Measurements from ENCODE around the gene SPECC1L.

The SPECC1L gene

GRCh38 chr22:24404561-24405275, 134.1 kb downstream of the SPECC1L start:
- no peak for TF ChIP-seq Cebpa-rat (IDR thresholded peaks at IDR 0.05)
- Histone ChIP-seq H3K4me2 (no peak overlapping the region), H3K4me1 (peaks cover 60% of the 10 kb centered on the region), H3K27ac (no peak overlapping the region), H3K27me3 (no peaks in the 10 kb centered on the region), H3K36me3 (peaks cover 78% of the 10 kb centered on the region), H3K9ac (no peak overlapping the region), H4K20me1 (peaks cover 30% of the 10 kb centered on the region), H3K9me3 (peaks cover 8% of the 10 kb centered on the region; the same call in 1 of the 2 replicates), H3K4me3 (no peak overlapping the region)

DNA sequence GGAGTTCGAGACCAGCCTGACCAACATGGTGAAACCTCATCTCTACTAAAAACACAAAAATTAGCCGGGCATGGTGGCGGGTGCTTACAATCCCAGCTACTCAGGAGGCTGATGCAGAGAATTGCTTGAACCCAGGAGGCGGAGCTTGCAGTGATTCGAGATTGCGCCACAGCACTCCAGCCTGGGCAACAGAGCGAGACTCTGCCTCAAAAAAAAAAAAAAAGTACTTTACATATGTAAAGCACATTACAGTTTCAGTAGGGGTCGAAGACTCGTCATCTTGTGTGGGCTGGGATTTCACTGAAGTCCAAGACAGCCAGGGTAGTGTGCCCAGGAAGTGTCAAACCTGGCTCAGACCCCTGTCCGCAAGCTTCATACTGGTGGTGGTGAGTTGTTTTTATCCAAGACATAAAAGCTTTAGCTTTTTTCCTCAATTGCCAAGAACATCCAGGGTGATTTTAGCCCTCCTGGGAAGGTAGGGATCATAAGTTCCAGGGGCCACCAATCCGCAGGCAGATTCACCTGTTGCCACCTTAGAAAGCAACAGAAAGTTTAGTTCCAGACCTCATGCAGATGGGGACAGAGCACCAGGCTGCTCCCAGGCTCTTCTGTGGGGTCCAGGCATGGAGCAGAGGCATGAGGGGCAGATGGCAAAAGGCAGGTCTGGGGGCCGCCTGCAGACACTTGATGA, 135.1 kb downstream of the SPECC1L start:
- no peak overlapping the region for H3K4me3 ChIP-seq
- no peak for TF ChIP-seq Cebpa-rat (IDR thresholded peaks at IDR 0.05)
- H4K20me1 ChIP-seq: peaks cover 41% of the 10 kb centered on the region
- no peaks in the 10 kb centered on the region for H3K27me3 ChIP-seq
- H3K4me2 ChIP-seq: no peak overlapping the region
- H3K4me1 ChIP-seq: peaks cover 50% of the 10 kb centered on the region
- no peak overlapping the region for H3K9ac ChIP-seq
- peaks cover 88% of the 10 kb centered on the region for H3K36me3 ChIP-seq
- H3K27ac ChIP-seq: peak overlapping the region; percentile 16; the same call in 1 of the 2 replicates
- H3K9me3 ChIP-seq: peaks cover 8% of the 10 kb centered on the region; the same call in 1 of the 2 replicates

GRCh38 chr22:24406322-24407277, 136.0 kb downstream of the SPECC1L start:
- peaks cover 8% of the 10 kb centered on the region; the same call in 1 of the 2 replicates for H3K9me3 ChIP-seq
- no peak for TF ChIP-seq Cebpa-rat (IDR thresholded peaks at IDR 0.05)
- no peaks in the 10 kb centered on the region for H3K27me3 ChIP-seq
- H3K4me1 ChIP-seq: peaks cover 42% of the 10 kb centered on the region
- peak overlapping the region; percentile 3; the same call in 1 of the 2 replicates for H3K4me2 ChIP-seq
- peak overlapping the region; percentile 16; the same call in 1 of the 2 replicates for H3K27ac ChIP-seq
- H3K9ac ChIP-seq: no peak overlapping the region
- H3K36me3 ChIP-seq: peaks cover 90% of the 10 kb centered on the region
- peaks cover 41% of the 10 kb centered on the region for H4K20me1 ChIP-seq
- no peak overlapping the region for H3K4me3 ChIP-seq

GRCh38 chr22:24407278-24407665, 136.6 kb downstream of the SPECC1L start:
- peaks cover 90% of the 10 kb centered on the region for H3K36me3 ChIP-seq
- no peak for TF ChIP-seq Cebpa-rat (IDR thresholded peaks at IDR 0.05)
- no peak overlapping the region for H3K4me3 ChIP-seq
- H3K9me3 ChIP-seq: peaks cover 8% of the 10 kb centered on the region; the same call in 1 of the 2 replicates
- no peak overlapping the region; the same call in 1 of the 2 replicates for H3K27ac ChIP-seq
- peak overlapping the region; percentile 3; the same call in 1 of the 2 replicates for H3K4me2 ChIP-seq
- peaks cover 35% of the 10 kb centered on the region for H3K4me1 ChIP-seq
- H3K27me3 ChIP-seq: no peaks in the 10 kb centered on the region
- no peak overlapping the region for H3K9ac ChIP-seq
- H4K20me1 ChIP-seq: peaks cover 42% of the 10 kb centered on the region

DNA sequence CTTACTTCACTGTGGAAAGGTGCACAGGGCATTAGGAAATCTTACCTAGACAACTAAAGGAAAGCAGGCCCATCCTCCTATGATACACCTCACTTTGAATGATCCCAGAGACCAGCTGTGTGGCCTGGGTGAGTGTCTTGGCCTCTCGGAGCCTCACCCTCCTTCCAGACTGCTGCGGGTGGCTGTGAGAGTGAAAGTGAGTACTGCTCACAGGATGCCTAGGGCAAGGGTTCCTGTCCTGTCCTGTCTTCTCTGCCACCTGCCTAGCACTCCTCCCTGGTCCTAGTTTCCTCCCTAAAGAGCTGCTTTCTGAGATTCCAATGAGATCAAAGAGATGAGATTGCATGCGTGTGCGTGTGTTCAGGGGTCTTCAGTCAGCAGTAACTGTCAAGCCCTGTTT, 137.3 kb downstream of the SPECC1L start:
- H3K9me3 ChIP-seq: peaks cover 8% of the 10 kb centered on the region; the same call in 1 of the 2 replicates
- no peak overlapping the region for H3K27ac ChIP-seq

GRCh38 chr22:24408630-24409029, 138.0 kb downstream of the SPECC1L start:
- no peak for TF ChIP-seq Cebpa-rat (IDR thresholded peaks at IDR 0.05)
- Histone ChIP-seq H3K9me3 (peaks cover 8% of the 10 kb centered on the region; the same call in 1 of the 2 replicates), H3K4me3 (no peak overlapping the region), H3K27ac (no peak overlapping the region), H3K36me3 (peaks cover 92% of the 10 kb centered on the region), H3K9ac (no peak overlapping the region), H3K4me1 (peaks cover 27% of the 10 kb centered on the region), H3K4me2 (no peak overlapping the region), H4K20me1 (peaks cover 47% of the 10 kb centered on the region), H3K27me3 (no peaks in the 10 kb centered on the region)

More for the DNA sequence above, 137.3 kb downstream of the SPECC1L start:
- H3K36me3 ChIP-seq: peaks cover 92% of the 10 kb centered on the region
- peaks cover 47% of the 10 kb centered on the region for H4K20me1 ChIP-seq
- no peak overlapping the region for H3K4me2 ChIP-seq
- no peak overlapping the region for H3K4me3 ChIP-seq
- no peak for TF ChIP-seq Cebpa-rat (IDR thresholded peaks at IDR 0.05)
- H3K27me3 ChIP-seq: no peaks in the 10 kb centered on the region
- H3K9ac ChIP-seq: no peak overlapping the region
- H3K4me1 ChIP-seq: peaks cover 29% of the 10 kb centered on the region

GRCh38 chr22:24409707-24410106, 139.1 kb downstream of the SPECC1L start:
- Histone ChIP-seq H3K27ac (no peak overlapping the region), H3K4me2 (no peak overlapping the region)

GRCh38 chr22:24410110-24410856, 139.7 kb downstream of the SPECC1L start:
- Histone ChIP-seq H3K4me2 (no peak overlapping the region), H3K9me3 (no peaks in the 10 kb centered on the region; the same call in 1 of the 2 replicates), H3K36me3 (peaks cover 92% of the 10 kb centered on the region), H4K20me1 (peaks cover 56% of the 10 kb centered on the region), H3K27ac (no peak overlapping the region), H3K4me1 (peaks cover 33% of the 10 kb centered on the region), H3K4me3 (no peak overlapping the region), H3K27me3 (no peaks in the 10 kb centered on the region), H3K9ac (no peak overlapping the region)
- TF ChIP-seq Cebpa-rat (IDR thresholded peaks at IDR 0.05): no peak

More at GRCh38 chr22:24409707-24410106, 139.1 kb downstream of the SPECC1L start:
- Histone ChIP-seq H3K4me1 (peaks cover 27% of the 10 kb centered on the region), H3K36me3 (peaks cover 92% of the 10 kb centered on the region), H3K27me3 (no peaks in the 10 kb centered on the region), H3K4me3 (no peak overlapping the region), H4K20me1 (peaks cover 50% of the 10 kb centered on the region), H3K9me3 (peaks cover 4% of the 10 kb centered on the region; the same call in 1 of the 2 replicates), H3K9ac (no peak overlapping the region)
- no peak for TF ChIP-seq Cebpa-rat (IDR thresholded peaks at IDR 0.05)

Data from BLaER1 (cell line).